H9 (cell line): ENCODE results near the gene CHST8. TPM values are rescaled to one million over a fixed set of nuclear protein-coding genes. Genes with fewer than 3 reads are reported as not detected.

Experiments used
- DNase-seq: peaks from one replicate; pipeline ENCODE4 v3.0.0-alpha.2; 2017
- H2AFZ ChIP-seq: one replicate; pipeline ENCODE4 v1.6.1; 2013; ENCODE audit warnings: mild to moderate bottlenecking, low read length, control low read depth, moderate library complexity
- H2AK5ac ChIP-seq: 2 replicates; pipeline ENCODE4 v1.6.1; 2013; ENCODE audit warnings: low read length, control low read depth, mixed read lengths; ENCODE audit not compliant: insufficient read length
- H2BK120ac ChIP-seq: one replicate; pipeline ENCODE4 v1.6.1; 2013; ENCODE audit warnings: low read depth, mild to moderate bottlenecking, low read length, control low read depth, inconsistent platforms; ENCODE audit not compliant: poor library complexity, severe bottlenecking
- H2BK12ac ChIP-seq: 2 replicates; pipeline ENCODE4 v1.6.1; 2013; ENCODE audit warnings: low read length, control low read depth, mixed read lengths, low read depth; ENCODE audit not compliant: insufficient read length
- H2BK15ac ChIP-seq: 2 replicates; pipeline ENCODE4 v1.6.1; 2013; ENCODE audit warnings: low read depth, low read length, control low read depth
- H2BK20ac ChIP-seq: one replicate; pipeline ENCODE4 v1.6.1; 2013; ENCODE audit warnings: low read depth, mild to moderate bottlenecking, low read length, control low read depth, inconsistent platforms; ENCODE audit not compliant: poor library complexity, severe bottlenecking
- H2BK5ac ChIP-seq: 2 replicates; pipeline ENCODE4 v1.6.1; 2013; ENCODE audit warnings: low read length, control low read depth, mixed read lengths; ENCODE audit not compliant: insufficient read length
- H3K14ac ChIP-seq: 2 replicates; pipeline ENCODE4 v1.6.1; 2013; ENCODE audit warnings: low read length, control low read depth; ENCODE audit not compliant: insufficient read depth
- H3K18ac ChIP-seq: 2 replicates; pipeline ENCODE4 v1.6.1; 2013; ENCODE audit warnings: low read depth, mild to moderate bottlenecking, mixed read lengths, low read length, control low read depth; ENCODE audit not compliant: insufficient read length
- H3K23ac ChIP-seq: 2 replicates; pipeline ENCODE4 v1.6.1; 2013; ENCODE audit warnings: low read length, control low read depth, mixed read lengths, low read depth; ENCODE audit not compliant: insufficient read length
- H3K23me2 ChIP-seq: 2 replicates; pipeline ENCODE4 v1.6.1; 2013; ENCODE audit warnings: low read depth, mild to moderate bottlenecking, mixed read lengths, low read length, control low read depth; ENCODE audit not compliant: insufficient read length, poor library complexity, severe bottlenecking
- H3K27ac ChIP-seq: 2 replicates; pipeline ENCODE4 v1.5.1; 2013; ENCODE audit warnings: low read length, control low read depth, mixed read lengths, low read depth; ENCODE audit not compliant: insufficient read length
- H3K27me3 ChIP-seq: 2 replicates; pipeline ENCODE4 v1.6.1; 2013; ENCODE audit warnings: low read length, control low read depth, inconsistent platforms; ENCODE audit not compliant: insufficient read depth
- H3K4ac ChIP-seq: 2 replicates; pipeline ENCODE4 v1.6.1; 2013; ENCODE audit warnings: low read depth, mild to moderate bottlenecking, control low read depth, inconsistent platforms, low read length, moderate library complexity
- H3K4me1 ChIP-seq: 2 replicates; pipeline ENCODE4 v1.6.1; 2013; ENCODE audit warnings: low read length, control low read depth, inconsistent platforms; ENCODE audit not compliant: insufficient read depth
- H3K4me2 ChIP-seq: 2 replicates; pipeline ENCODE4 v1.6.1; 2013; ENCODE audit warnings: low read length, control low read depth, mixed read lengths; ENCODE audit not compliant: insufficient read length, insufficient read depth
- H3K56ac ChIP-seq: 2 replicates; pipeline ENCODE4 v1.6.1; 2013; ENCODE audit warnings: low read depth, mild to moderate bottlenecking, mixed read lengths, low read length, control low read depth; ENCODE audit not compliant: insufficient read length
- H3K79me1 ChIP-seq: 2 replicates; pipeline ENCODE4 v1.6.1; 2013; ENCODE audit warnings: low read depth, mild to moderate bottlenecking, moderate library complexity, low read length, control low read depth, inconsistent platforms; ENCODE audit not compliant: insufficient read depth, poor library complexity, severe bottlenecking
- H3K79me2 ChIP-seq: 2 replicates; pipeline ENCODE4 v1.6.1; 2013; ENCODE audit warnings: low read length, control low read depth, inconsistent platforms; ENCODE audit not compliant: insufficient read depth
- H3K9ac ChIP-seq: 2 replicates; pipeline ENCODE4 v1.6.1; 2013; ENCODE audit warnings: low read length, control low read depth, mixed read lengths; ENCODE audit not compliant: insufficient read length; ENCODE audit errors: extremely low read depth
- H3K9me3 ChIP-seq: one replicate; pipeline ENCODE4 v1.6.1; 2013; ENCODE audit warnings: low read depth, low read length, inconsistent platforms; ENCODE audit not compliant: control insufficient read depth
- H3T11ph ChIP-seq: one replicate; pipeline ENCODE4 v1.6.1; 2013; ENCODE audit warnings: mild to moderate bottlenecking, low read length, control low read depth, inconsistent platforms
- H4K20me1 ChIP-seq: one replicate; pipeline ENCODE4 v1.6.1; 2013; ENCODE audit not compliant: control insufficient read depth, insufficient read length, insufficient read depth
- H4K5ac ChIP-seq: 2 replicates; pipeline ENCODE4 v1.6.1; 2013; ENCODE audit warnings: low read depth, mild to moderate bottlenecking, mixed read lengths, low read length, control low read depth; ENCODE audit not compliant: insufficient read length
- H4K8ac ChIP-seq: replicated peaks from 2 replicates; pipeline ENCODE4 v1.6.1; 2013; ENCODE audit warnings: low read length, control low read depth, mixed read lengths, low read depth; ENCODE audit not compliant: insufficient read length
- H4K91ac ChIP-seq: 2 replicates; pipeline ENCODE4 v1.6.1; 2013; ENCODE audit warnings: low read depth, mild to moderate bottlenecking, moderate library complexity, mixed read lengths, low read length, control low read depth; ENCODE audit not compliant: insufficient read length
- H3K27ac Mint-ChIP-seq, 3 experiments: 2 replicates in 2 of 3; 3 replicates in 1 of 3; pipeline ENCODE4 v1.8.0; 2020 to 2021; ENCODE audit warnings: mixed read lengths in 3 of 3, mild to moderate bottlenecking in 1 of 3, moderate library complexity in 1 of 3
- H3K27me3 Mint-ChIP-seq: 2 replicates; pipeline ENCODE4 v1.8.0; 2021; ENCODE audit warnings: low read depth, mild to moderate bottlenecking, moderate library complexity, mixed read lengths
- H3K36me3 Mint-ChIP-seq, 3 experiments: 2 replicates in 2 of 3; 3 replicates in 1 of 3; pipeline ENCODE4 v1.8.0; 2020 to 2021; ENCODE audit warnings: low read depth in 3 of 3, mixed read lengths in 3 of 3; ENCODE audit not compliant: insufficient read depth in 1 of 3
- H3K4me1 Mint-ChIP-seq, 2 experiments: 2 replicates each; pipeline ENCODE4 v1.8.0; 2020; ENCODE audit warnings: mixed read lengths in 2 of 2
- H3K4me3 Mint-ChIP-seq, 2 experiments: 2 replicates in 1 of 2; 3 replicates in 1 of 2; pipeline ENCODE4 v1.8.0; 2020 to 2021; ENCODE audit warnings: mild to moderate bottlenecking in 2 of 2, mixed read lengths in 2 of 2, moderate library complexity in 1 of 2
- H3K9me3 Mint-ChIP-seq, 2 experiments: 2 replicates in 1 of 2; 3 replicates in 1 of 2; pipeline ENCODE4 v1.8.0; 2020; ENCODE audit warnings: mild to moderate bottlenecking in 2 of 2, mixed read lengths in 2 of 2, moderate library complexity in 1 of 2
- CTCF ChIP-seq: fragments of 200-600 bp; sonication (generic); conservative IDR thresholded peaks from 3 replicates; pipeline ENCODE4 v1.8.0; 2021; ENCODE audit warnings: antibody characterized with exemption, mild to moderate bottlenecking
- WGBS: extraction: QIAGEN DNeasy Blood & Tissue Kit; methylation state at CpG from one replicate; pipeline ENCODE4 v1.1.7; 2013; ENCODE audit warnings: missing lambda C conversion rate, low lambda C conversion rate, mixed read lengths; ENCODE audit not compliant: insufficient read length; ENCODE audit errors: extremely low coverage; 5-methylcytosine and 5-hydroxymethylcytosine counted together
- total RNA-seq: library from RNA; stranded (reverse); gene quantifications from 2 replicates; pipeline ENCODE4 v1.2.1, GENCODE V29; 2021

CHST8 gene
- total RNA-seq, 1 experiment from 2014 or later = 5.1 TPM

GRCh38 chr19:33800012-33800680, 178.4 kb downstream of the CHST8 start:
- Histone ChIP-seq H3K27ac (no peak overlapping the region), H2BK12ac (no peak overlapping the region), H3K14ac (no peak overlapping the region), H3K4me2 (no peak overlapping the region), H2BK20ac (no peak overlapping the region), H3T11ph (no peak overlapping the region), H3K9me3 (no peaks in the 10 kb centered on the region), H2BK120ac (no peak overlapping the region), H3K23ac (no peak overlapping the region), H2AFZ (no peak overlapping the region), H3K23me2 (peaks cover 8% of the 10 kb centered on the region), H3K56ac (no peak overlapping the region), H3K79me2 (no peaks in the 10 kb centered on the region), H3K4me1 (peaks cover 5% of the 10 kb centered on the region; the same call in 1 of the 2 replicates), H3K9ac (no peak overlapping the region), H4K5ac (no peak overlapping the region), H4K91ac (no peak overlapping the region), H3K4ac (no peak overlapping the region), H4K8ac (no peak overlapping the region), H3K79me1 (no peaks in the 10 kb centered on the region), H3K18ac (no peak overlapping the region), H2AK5ac (no peak overlapping the region), H2BK15ac (no peak overlapping the region), H4K20me1 (no peaks in the 10 kb centered on the region), H3K27me3 (no peaks in the 10 kb centered on the region), H2BK5ac (no peak overlapping the region)
- Mint-ChIP-seq H3K4me1 (peaks cover 20 to 28% of the 10 kb centered on the region in 2 experiments), H3K36me3 (peaks cover 15 to 57% (median 49%) of the 10 kb centered on the region in 3 experiments; a peak in 6 of 7 replicates), H3K4me3 (peak overlapping the region; percentile 77 to 90; a peak in 3 of 5 replicates), H3K27ac (peak overlapping the region in 1 of 3 experiments; percentile 6; a peak in 1 of 7 replicates), H3K9me3 (no peaks in the 10 kb centered on the region), H3K27me3 (no peaks in the 10 kb centered on the region; the same call in 1 of the 2 replicates)
- WGBS = no CpG with 5 or more reads among the region's 16 CpGs
- no peak for TF ChIP-seq CTCF
- DNase-seq = no peak
